ENCODE measurements around the gene SACM1L.

Gene SACM1L

GRCh38 chr3:45773072-45773471 lies 83.9 kb downstream of the SACM1L start:
- no peak for DNase-seq

- no peak for DNase-seq
Measured at GRCh38 chr3:45773714-45774449, 84.7 kb downstream of the SACM1L start.

GRCh38 chr3:45774581-45775521 lies 85.7 kb downstream of the SACM1L start:
- no peak for DNase-seq

GRCh38 chr3:45775571-45776300 lies 86.5 kb downstream of the SACM1L start:
- DNase-seq = no peak

- DNase-seq = no peak
Measured at GRCh38 chr3:45776301-45776595, 87.1 kb downstream of the SACM1L start.

GRCh38 chr3:45776611-45777010 lies 87.4 kb downstream of the SACM1L start:
- DNase-seq = no peak

GRCh38 chr3:45777111-45777745 lies 88.0 kb downstream of the SACM1L start:
- no peak for DNase-seq

GRCh38 chr3:45777746-45778386 lies 88.7 kb downstream of the SACM1L start:
- no peak for DNase-seq

- no peak for DNase-seq
Measured at GRCh38 chr3:45778761-45779201, 89.6 kb downstream of the SACM1L start.

GRCh38 chr3:45779746-45780735 lies 90.8 kb downstream of the SACM1L start:
- DNase-seq = no peak

GRCh38 chr3:45781271-45781670 lies 92.1 kb downstream of the SACM1L start:
- DNase-seq = no peak

GRCh38 chr3:45781841-45782240 lies 92.6 kb downstream of the SACM1L start:
- DNase-seq = no peak

GRCh38 chr3:45782381-45782780 lies 93.2 kb downstream of the SACM1L start:
- no peak for DNase-seq

GRCh38 chr3:45783667-45784066 lies 94.5 kb downstream of the SACM1L start:
- no peak for DNase-seq

GRCh38 chr3:45785605-45786150 lies 96.5 kb downstream of the SACM1L start:
- DNase-seq = no peak

- DNase-seq = no peak
Measured at GRCh38 chr3:45786801-45787495, 97.8 kb downstream of the SACM1L start.

GRCh38 chr3:45787551-45787950 lies 98.4 kb downstream of the SACM1L start:
- DNase-seq = no peak

GRCh38 chr3:45789235-45789812 lies 100.1 kb downstream of the SACM1L start:
- no peak for DNase-seq

- DNase-seq = no peak
Measured at GRCh38 chr3:45790596-45790995, 101.4 kb downstream of the SACM1L start.

- DNase-seq = no peak
Measured at GRCh38 chr3:45792036-45792435, 102.8 kb downstream of the SACM1L start.

Data from activated T-cell treated with anti-CD3 and anti-CD28 coated beads, Interleukin-2, amount 50 U/mL, for 1 hour (primary cell).